Muscle layer of duodenum (tissue), 2 donors: Measurements from ENCODE around the gene LPP.

Source experiments
- H3K27ac ChIP-seq: one replicate; pipeline ENCODE4 v1.7.0; 2013; ENCODE audit warnings: mild to moderate bottlenecking, low read length
- H3K27me3 ChIP-seq: one replicate; pipeline ENCODE4 v1.7.0; 2013; ENCODE audit warnings: low read depth, mild to moderate bottlenecking, control low read depth, low read length
- H3K36me3 ChIP-seq, 2 donors: one replicate each; pipeline ENCODE4 v1.7.0; 2013; ENCODE audit warnings: low read length in 2 of 2, control low read depth in 1 of 2, mild to moderate bottlenecking in 1 of 2; ENCODE audit not compliant: insufficient read depth in 2 of 2, control insufficient read depth in 1 of 2
- H3K4me1 ChIP-seq, 2 donors: one replicate each; pipeline ENCODE4 v1.7.0; 2013; ENCODE audit warnings: low read length in 2 of 2, mild to moderate bottlenecking in 2 of 2, control low read depth in 1 of 2, moderate library complexity in 1 of 2; ENCODE audit not compliant: insufficient read depth in 2 of 2, control insufficient read depth in 1 of 2
- H3K4me3 ChIP-seq, 2 donors: one replicate each; pipeline ENCODE4 v1.7.0; 2013; ENCODE audit warnings: low read length in 2 of 2, low read depth in 1 of 2, mild to moderate bottlenecking in 1 of 2
- H3K9me3 ChIP-seq, 2 donors: one replicate each; pipeline ENCODE4 v1.7.0; 2013; ENCODE audit warnings: low read length in 2 of 2, control low read depth in 1 of 2, mild to moderate bottlenecking in 1 of 2; ENCODE audit not compliant: control insufficient read depth in 1 of 2
- donor health status: healthy.

The LPP gene

DNA sequence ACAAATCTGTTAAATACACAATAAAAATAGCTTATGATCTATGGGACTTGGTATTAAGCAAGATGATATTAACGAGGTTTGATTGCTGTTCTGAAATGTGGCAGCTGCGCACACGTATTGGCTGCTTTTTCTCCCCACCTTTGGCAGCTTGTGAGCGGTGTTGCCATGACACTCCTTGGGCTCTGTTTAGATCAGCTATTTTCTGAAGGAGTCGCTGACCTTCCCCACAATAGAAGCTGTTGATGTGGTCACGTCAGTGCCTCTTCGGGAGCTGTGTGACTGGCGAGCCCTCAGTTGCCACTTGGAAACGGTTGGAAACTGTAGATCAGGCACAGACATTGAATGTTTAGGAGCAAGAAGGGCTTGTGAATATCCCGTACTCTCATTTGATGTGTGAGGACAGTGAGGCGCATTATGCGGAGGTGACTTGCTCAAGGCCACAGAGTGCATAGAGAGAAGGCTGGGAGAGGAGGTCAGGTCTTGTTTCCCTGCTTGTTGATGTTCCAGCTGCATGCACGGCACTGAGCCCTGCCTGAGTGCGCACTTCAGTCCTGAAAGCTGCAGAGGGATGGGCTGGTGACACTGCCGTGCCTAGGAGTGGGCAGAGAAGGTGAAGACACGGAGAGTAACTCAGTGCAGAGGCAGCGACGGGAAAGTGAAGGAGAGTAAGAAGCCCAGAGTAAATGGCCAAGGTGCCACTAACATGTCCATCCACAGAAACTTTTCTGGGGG, 198.4 kb downstream of the LPP start:
- Histone ChIP-seq H3K9me3 (no peaks in the 10 kb centered on the region), H3K27me3 (no peaks in the 10 kb centered on the region), H3K4me1 (peaks cover 5 to 44% of the 10 kb centered on the region in 2 donors), H3K27ac (no peak overlapping the region), H3K36me3 (peaks cover 0 to 5% of the 10 kb centered on the region in 2 donors), H3K4me3 (no peak overlapping the region)

DNA sequence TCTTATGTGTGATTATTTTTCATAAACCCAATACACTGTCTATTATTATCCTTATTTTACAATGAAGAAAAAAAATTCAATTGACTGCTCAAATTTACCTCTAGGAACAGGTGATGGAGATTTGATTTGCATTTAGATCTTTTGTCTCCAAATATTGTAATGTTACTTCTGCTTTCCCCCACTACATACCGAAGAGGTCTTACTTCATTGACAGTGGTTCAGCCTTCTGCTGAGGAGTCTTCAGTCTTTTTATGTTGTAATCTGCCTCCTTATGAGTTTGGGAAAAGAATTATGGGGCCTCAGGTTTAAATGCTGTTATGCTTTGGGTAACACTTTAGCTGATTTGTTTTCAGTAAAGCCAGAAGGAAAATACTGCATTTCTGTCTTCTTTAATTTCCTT, 199.5 kb downstream of the LPP start:
- peaks cover 4 to 51% of the 10 kb centered on the region in 2 donors for H3K4me1 ChIP-seq
- H3K4me3 ChIP-seq: no peak overlapping the region
- no peak overlapping the region for H3K27ac ChIP-seq

DNA sequence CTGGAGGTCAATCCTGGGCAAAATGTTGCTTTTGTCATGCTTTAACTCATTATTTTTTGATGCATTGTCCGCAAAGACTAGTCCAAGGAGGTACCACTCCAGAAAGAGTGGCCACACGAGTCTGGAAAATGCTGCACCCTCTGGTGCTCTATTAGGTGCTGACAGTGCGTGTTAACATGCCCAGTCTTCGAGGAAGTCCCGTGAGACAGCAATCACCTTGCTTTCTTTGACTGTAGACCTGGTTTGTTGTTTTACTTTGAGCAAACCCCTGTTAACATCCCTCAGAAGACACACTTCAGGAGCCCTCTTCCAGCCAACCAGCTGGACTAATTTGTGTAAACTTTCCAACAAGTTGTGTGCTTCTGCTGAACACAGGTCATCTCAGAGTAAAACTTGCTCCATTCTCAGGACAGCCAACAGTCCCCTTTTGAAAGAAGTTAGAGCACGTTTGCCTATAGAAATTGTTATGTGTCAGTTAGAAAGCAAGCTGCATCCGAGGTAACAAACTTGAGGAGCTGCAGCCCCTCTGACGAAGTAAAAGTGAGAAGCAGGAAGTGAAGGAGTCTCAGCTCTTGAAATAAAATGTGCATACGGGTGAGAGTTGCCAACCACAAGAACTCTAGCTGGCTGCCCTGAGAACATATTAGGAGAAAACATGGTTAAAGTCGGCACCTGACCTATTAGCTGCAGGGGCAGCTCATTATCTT, 205.0 kb downstream of the LPP start:
- H3K27me3 ChIP-seq: no peaks in the 10 kb centered on the region
- H3K4me1 ChIP-seq: peaks cover 0 to 24% of the 10 kb centered on the region in 2 donors
- no peak overlapping the region for H3K27ac ChIP-seq
- no peak overlapping the region for H3K4me3 ChIP-seq
- H3K9me3 ChIP-seq: no peaks in the 10 kb centered on the region
- H3K36me3 ChIP-seq: peaks cover 0 to 5% of the 10 kb centered on the region in 2 donors

More for the DNA sequence above, 199.5 kb downstream of the LPP start:
- Histone ChIP-seq H3K9me3 (no peaks in the 10 kb centered on the region), H3K36me3 (peaks cover 0 to 5% of the 10 kb centered on the region in 2 donors), H3K27me3 (no peaks in the 10 kb centered on the region)

DNA sequence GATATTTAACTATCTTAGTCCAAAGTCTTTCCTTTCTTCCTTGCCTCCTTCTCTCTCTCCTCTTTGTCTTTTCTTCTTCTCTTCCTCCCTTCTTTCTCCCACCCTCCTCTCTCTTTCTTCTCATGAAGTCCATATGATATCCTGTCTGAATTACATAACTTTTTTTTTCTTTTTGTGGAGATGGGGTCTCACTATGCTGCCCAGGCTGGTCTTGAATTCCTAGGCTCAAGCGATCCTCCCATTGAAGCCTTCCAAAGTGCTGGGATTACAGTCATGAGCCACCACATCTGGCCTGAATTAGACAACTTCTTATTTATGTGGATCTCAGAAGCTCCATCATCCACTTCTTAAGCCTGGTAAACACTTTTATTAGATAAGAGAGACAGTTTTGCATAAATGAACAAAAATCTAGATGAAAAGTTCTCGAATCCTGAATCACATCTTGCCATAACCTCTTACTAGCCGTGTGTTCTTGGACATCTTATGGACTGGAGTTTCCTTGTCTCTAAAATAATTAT, 206.5 kb downstream of the LPP start:
- H3K4me1 ChIP-seq: peaks cover 0 to 39% of the 10 kb centered on the region in 2 donors
- H3K36me3 ChIP-seq: peaks cover 0 to 5% of the 10 kb centered on the region in 2 donors
- H3K4me3 ChIP-seq: no peak overlapping the region
- H3K9me3 ChIP-seq: no peaks in the 10 kb centered on the region
- no peaks in the 10 kb centered on the region for H3K27me3 ChIP-seq
- H3K27ac ChIP-seq: no peak overlapping the region

DNA sequence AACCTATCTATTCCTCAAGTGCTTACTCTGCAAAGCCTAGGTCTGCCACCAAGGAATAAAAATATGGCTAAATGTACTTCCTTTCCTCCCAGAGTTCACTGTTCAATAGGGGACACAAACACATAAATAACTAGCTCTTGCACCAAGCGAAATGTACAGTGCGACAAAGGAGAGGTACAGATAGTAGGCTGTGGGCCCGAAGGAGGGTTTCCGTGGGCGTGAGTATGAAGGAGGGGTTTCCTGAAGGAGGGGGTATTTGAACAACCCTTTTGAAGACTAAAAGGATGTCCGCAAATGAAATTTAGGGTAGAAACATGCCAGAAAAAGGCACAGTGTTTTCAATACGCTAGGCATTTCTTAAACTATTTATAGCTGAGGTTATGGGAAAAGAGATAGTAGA, 207.9 kb downstream of the LPP start:
- Histone ChIP-seq H3K27ac (no peak overlapping the region), H3K4me1 (peaks cover 0 to 46% of the 10 kb centered on the region in 2 donors)

DNA sequence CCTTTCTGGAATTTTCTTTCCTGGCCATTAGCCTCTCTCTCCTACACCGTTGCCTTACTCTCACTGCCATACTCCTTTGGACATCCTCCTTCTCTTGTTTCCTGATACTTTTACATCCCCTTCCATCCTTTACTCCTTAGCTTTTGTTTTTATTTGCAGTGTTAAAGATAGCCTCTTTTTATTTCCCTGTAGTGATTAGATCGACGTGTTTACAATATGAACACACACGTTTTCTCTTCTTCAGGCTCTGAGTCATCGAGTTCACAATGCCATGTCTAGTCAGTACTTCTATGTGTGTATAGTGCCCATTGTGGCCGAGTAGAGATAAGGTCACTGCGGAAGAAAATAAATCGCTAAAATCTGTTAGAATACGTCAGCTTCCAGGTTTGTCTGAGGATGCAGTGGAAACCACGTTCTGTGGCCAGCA, 208.5 kb downstream of the LPP start:
- peaks cover 0 to 5% of the 10 kb centered on the region in 2 donors for H3K36me3 ChIP-seq
- H3K4me3 ChIP-seq: no peak overlapping the region
- H3K9me3 ChIP-seq: no peaks in the 10 kb centered on the region
- H3K27me3 ChIP-seq: no peaks in the 10 kb centered on the region
- H3K4me1 ChIP-seq: peaks cover 0 to 41% of the 10 kb centered on the region in 2 donors
- H3K27ac ChIP-seq: no peak overlapping the region

More for the DNA sequence above, 207.9 kb downstream of the LPP start:
- Histone ChIP-seq H3K36me3 (peaks cover 0 to 5% of the 10 kb centered on the region in 2 donors), H3K4me3 (no peak overlapping the region), H3K9me3 (no peaks in the 10 kb centered on the region), H3K27me3 (no peaks in the 10 kb centered on the region)

DNA sequence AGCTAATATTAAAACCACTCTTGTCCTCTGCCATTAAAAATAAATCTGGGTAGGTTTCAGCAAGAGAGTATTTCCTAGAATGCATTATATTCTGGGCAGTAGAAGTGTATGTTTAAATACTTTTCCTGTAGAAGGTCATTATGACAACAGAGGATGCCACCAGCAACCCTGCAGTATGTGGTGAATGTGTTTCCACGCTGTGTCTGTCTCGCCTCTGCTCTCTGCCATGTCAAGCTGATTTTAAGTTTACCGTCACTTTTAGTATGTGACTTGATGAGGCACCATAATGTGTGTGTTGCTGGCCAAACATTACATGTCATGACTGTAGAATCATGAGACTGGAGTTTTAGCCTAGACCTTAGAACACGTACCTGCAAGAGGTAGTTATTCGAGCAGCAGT, 211.2 kb downstream of the LPP start:
- H3K27ac ChIP-seq: peak overlapping the region; percentile 19
- H3K4me3 ChIP-seq: no peak overlapping the region
- peaks cover 4 to 5% of the 10 kb centered on the region in 2 donors for H3K36me3 ChIP-seq
- no peaks in the 10 kb centered on the region for H3K27me3 ChIP-seq
- no peaks in the 10 kb centered on the region for H3K9me3 ChIP-seq
- peaks cover 0 to 30% of the 10 kb centered on the region in 2 donors for H3K4me1 ChIP-seq

DNA sequence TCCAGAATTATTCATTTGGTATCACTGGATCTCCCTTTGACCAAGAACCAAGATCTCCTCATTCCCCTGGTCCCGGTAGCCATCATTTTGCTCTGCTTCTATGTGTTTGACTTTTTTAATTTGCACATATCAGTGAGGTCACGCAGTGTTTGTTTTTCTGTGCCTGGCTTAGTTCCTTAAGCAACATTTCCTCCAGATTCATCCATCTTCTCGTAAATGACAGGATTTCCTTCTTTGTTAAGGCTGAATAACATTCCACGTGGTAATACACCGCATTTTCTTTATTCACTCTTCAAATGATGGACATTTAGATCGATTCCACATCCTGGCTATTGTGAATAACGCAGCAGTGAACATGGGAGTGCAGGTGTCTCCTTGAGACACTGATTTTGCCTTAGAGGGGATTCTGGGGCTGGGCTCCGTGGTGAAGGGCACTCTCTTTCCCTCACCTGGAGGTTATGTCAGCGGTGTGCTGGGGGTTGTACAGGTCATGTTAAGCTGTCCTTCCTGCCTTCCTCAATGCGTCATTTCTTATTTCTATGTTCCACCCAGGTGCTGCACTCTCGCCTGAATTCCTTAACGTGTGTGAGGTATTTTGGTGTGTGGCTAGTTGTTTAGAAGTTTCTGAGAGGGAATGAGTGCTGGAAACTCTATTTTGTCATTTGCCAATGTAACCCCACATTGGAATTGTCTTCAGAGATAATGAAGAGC, 212.2 kb downstream of the LPP start:
- no peaks in the 10 kb centered on the region for H3K9me3 ChIP-seq
- H3K27me3 ChIP-seq: no peaks in the 10 kb centered on the region
- no peak overlapping the region for H3K27ac ChIP-seq
- no peak overlapping the region for H3K4me3 ChIP-seq
- H3K4me1 ChIP-seq: peaks cover 0 to 27% of the 10 kb centered on the region in 2 donors
- H3K36me3 ChIP-seq: peaks cover 4 to 5% of the 10 kb centered on the region in 2 donors

DNA sequence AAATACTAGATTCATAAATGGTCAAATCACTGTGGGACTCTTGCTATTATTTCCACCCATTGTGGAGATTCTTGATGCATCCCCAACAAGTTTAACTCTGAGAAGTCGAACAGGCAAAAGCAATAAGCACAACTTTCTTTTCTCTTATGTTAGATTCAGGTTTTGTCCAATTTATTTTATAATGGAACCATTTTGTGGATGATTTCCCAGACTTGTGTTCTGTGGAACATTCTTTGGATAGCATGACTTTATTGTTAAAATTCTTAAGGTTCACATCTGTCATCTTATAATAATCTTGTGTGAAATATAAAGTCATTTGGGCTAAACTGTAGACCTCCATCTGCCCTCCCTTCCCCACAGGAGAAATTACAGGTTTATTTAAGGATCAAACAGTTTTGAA, 213.7 kb downstream of the LPP start:
- Histone ChIP-seq H3K4me1 (peaks cover 0 to 27% of the 10 kb centered on the region in 2 donors), H3K27ac (peak overlapping the region; percentile 2), H3K36me3 (peaks cover 4 to 5% of the 10 kb centered on the region in 2 donors), H3K9me3 (no peaks in the 10 kb centered on the region), H3K4me3 (no peak overlapping the region), H3K27me3 (no peaks in the 10 kb centered on the region)

DNA sequence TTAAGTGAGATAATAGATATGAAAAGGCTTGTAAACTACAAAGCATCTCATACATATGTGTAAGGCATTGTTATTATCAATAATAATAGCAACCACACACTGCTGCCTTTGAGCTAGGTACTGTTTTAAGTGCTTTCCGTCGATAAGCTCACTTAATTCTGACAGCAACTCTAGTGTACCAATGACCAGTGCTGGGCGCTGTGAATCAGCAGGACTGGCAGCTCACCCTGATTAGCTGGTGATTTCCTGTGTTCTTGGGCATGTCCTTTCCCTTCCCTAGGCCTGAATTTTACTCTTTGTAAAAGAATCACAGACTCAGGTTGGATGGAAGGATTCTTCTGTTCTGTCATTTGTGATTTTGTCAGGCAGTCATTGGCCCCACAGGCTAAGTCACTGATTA, 215.6 kb downstream of the LPP start:
- no peak overlapping the region for H3K4me3 ChIP-seq
- no peaks in the 10 kb centered on the region for H3K27me3 ChIP-seq
- H3K4me1 ChIP-seq: peaks cover 0 to 19% of the 10 kb centered on the region in 2 donors
- H3K27ac ChIP-seq: no peak overlapping the region
- no peaks in the 10 kb centered on the region for H3K9me3 ChIP-seq
- H3K36me3 ChIP-seq: peaks cover 0 to 4% of the 10 kb centered on the region in 2 donors
